Activated CD4-positive, alpha-beta T cell treated with anti-CD3 and anti-CD28 coated beads for 36 hours (primary cell): Measurements from ENCODE around the gene ASF1A. TPM values are rescaled to one million over a fixed set of nuclear protein-coding genes. Genes with fewer than 3 reads are reported as not detected.
"Not testable (repeated sequence)": the region's sequence is repeated elsewhere in the genome, so short reads cannot be mapped to it uniquely, and the experiment has no call there.

ENCODE experiments used
- ATAC-seq: fragments of 200-7000 bp; cut with Tn5 transposase; one replicate; pipeline ENCODE4 v1.10.0; 2021; ENCODE audit warnings: mild to moderate bottlenecking, moderate library complexity
- CTCF ChIA-PET: fragments of 350-600 bp; sonication (Branson Sonifier 250); formaldehyde crosslinking; loops from one replicate; lab custom pipeline; 2021; ENCODE audit warnings: antibody characterized with exemption; lab: Charles Lee
- POLR2A ChIA-PET: fragments of 350-600 bp; sonication (Branson Sonifier 250); formaldehyde crosslinking; loops from one replicate; lab custom pipeline; 2021; ENCODE audit warnings: antibody characterized with exemption, inconsistent platforms; lab: Charles Lee
- DNase-seq: peaks from one replicate; pipeline ENCODE4 v3.0.0-alpha.2; 2020
- H3K27ac Mint-ChIP-seq: one replicate; pipeline ENCODE4 v1.8.0; 2021; ENCODE audit warnings: mixed read lengths
- H3K27me3 Mint-ChIP-seq: one replicate; pipeline ENCODE4 v1.8.0; 2021; ENCODE audit warnings: mixed read lengths
- H3K36me3 Mint-ChIP-seq: one replicate; pipeline ENCODE4 v1.8.0; 2021; ENCODE audit warnings: low read depth, mixed read lengths
- H3K4me1 Mint-ChIP-seq: one replicate; pipeline ENCODE4 v1.8.0; 2021; ENCODE audit warnings: mixed read lengths
- H3K4me3 Mint-ChIP-seq: one replicate; pipeline ENCODE4 v1.8.0; 2021; ENCODE audit warnings: mild to moderate bottlenecking, moderate library complexity, mixed read lengths
- H3K9me3 Mint-ChIP-seq: one replicate; pipeline ENCODE4 v1.8.0; 2021; ENCODE audit warnings: low read depth, mixed read lengths
- intact Hi-C, 2 experiments: fragments of 100-400 bp; cut with DNase I in 1 of 2; cut with micrococcal nuclease in 1 of 2; formaldehyde crosslinking; loops; one replicate each; pipeline versions ENCODE4 v1.14.2 to v1.15.1; 2022 to 2024; cut with DNase I, micrococcal nuclease
- total RNA-seq, 2 experiments: library from RNA; stranded (reverse); gene quantifications; one replicate each; pipeline ENCODE4 v1.2.3, GENCODE V29; 2021

The ASF1A gene
- total RNA-seq, 2 experiments from 2014 or later = 21.2 to 28.6 TPM

DNA sequence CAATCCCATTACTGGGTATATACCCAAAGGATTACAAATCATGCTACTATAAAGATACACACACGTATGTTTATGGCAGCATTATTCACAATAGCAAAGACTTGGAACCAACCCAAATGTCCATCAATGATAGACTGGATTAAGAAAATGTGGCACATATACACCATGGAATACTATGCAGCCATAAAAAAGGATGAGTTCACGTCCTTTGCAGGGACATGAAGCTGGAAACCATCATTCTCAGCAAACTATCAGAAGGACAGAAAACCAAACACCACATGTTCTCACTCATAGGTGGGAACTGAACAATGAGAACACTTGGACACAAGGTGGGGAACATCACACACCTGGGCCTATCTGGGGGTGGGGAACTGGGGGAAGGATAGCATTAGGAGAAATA is 25.1 kb upstream of the ASF1A start:
- H3K4me3 Mint-ChIP-seq, intact Hi-C loops, POLR2A ChIA-PET: not testable (repeated sequence)

DNA sequence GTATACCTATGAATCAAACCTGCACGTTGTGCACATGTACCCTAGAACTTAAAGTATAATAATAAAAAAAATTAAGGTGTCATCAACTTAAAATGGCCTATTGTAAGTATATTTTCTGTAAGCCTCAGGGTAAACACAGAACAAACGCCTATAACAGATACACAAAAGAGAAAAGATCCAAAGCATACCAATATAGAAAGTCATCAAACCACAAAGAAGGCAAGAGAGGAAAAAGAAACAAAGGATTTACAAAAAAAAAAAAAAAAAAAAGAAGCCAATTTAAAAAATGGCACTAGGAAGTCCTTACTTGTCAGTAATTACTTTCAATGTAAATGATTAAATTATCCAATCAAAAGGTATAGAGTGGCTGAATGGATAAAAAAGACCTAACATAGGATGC is 24.6 kb upstream of the ASF1A start:
- CTCF ChIA-PET = no interaction called here
- intact Hi-C loops = no loop called here
- no peak overlapping the region for H3K4me3 Mint-ChIP-seq
- peaks cover 30% of the 10 kb centered on the region for H3K36me3 Mint-ChIP-seq
- DNase-seq (no peak), ATAC-seq (no peak)
- H3K27ac Mint-ChIP-seq = no peak overlapping the region
- H3K27me3 Mint-ChIP-seq = no peaks in the 10 kb centered on the region
- POLR2A ChIA-PET = no interaction called here
- H3K9me3 Mint-ChIP-seq = peaks cover 10% of the 10 kb centered on the region
- peaks cover 37% of the 10 kb centered on the region for H3K4me1 Mint-ChIP-seq

More for the DNA sequence above, 25.1 kb upstream of the ASF1A start:
- peaks cover 30% of the 10 kb centered on the region for H3K36me3 Mint-ChIP-seq
- H3K27ac Mint-ChIP-seq, H3K27me3 Mint-ChIP-seq, ATAC-seq, DNase-seq: not testable (repeated sequence)
- CTCF ChIA-PET = interaction anchor here (0.6 kb wide), 1 partner anchor 1188 kb away, joined by 3 read pairs; no protein-coding TSS in a partner anchor
- H3K9me3 Mint-ChIP-seq = peaks cover 10% of the 10 kb centered on the region
- peaks cover 40% of the 10 kb centered on the region for H3K4me1 Mint-ChIP-seq

DNA sequence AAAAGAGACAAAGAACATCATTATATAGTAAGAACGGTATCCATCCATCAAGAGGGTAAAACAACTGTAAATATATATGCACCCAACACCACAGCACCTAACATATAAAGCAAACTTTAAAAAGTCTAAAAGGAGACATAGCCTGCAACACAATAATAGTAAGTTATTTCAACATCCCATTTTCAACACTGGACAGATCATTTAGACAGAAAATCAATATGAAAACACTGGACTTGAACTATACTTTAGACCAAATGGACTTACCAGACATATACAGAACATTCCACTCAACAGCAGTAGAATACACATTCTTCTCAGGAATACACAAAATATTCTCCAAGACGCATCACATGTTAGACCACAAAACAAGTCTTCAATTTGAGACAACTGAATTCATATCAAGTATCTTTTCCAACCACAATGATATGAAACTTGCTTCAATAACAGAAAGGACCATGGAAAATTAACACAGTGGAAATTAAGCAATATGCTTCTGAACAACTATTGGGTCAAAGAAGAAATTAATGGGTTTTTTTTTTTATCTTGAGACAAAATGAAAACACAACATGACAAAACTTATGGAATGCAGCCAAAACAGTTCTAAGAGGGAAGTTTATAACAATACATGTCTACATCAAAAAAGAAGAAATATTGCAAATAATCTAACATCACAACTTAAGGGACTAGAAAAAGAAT is 23.9 kb upstream of the ASF1A start:
- H3K9me3 Mint-ChIP-seq = peaks cover 10% of the 10 kb centered on the region
- H3K4me3 Mint-ChIP-seq = no peak overlapping the region
- POLR2A ChIA-PET = no interaction called here
- intact Hi-C loops = loop anchor here (1.0 to 2.0 kb wide), 2 partner anchors 23 to 26 kb away; no protein-coding TSS in a partner anchor
- DNase-seq (no peak), ATAC-seq (peak; percentile 16)
- H3K4me1 Mint-ChIP-seq = peaks cover 30% of the 10 kb centered on the region
- H3K36me3 Mint-ChIP-seq = peaks cover 30% of the 10 kb centered on the region
- CTCF ChIA-PET = interaction anchor here (0.7 kb wide), 1 partner anchor 23 kb away, joined by 3 read pairs; no protein-coding TSS in a partner anchor
- H3K27ac Mint-ChIP-seq = no peak overlapping the region
- H3K27me3 Mint-ChIP-seq = no peaks in the 10 kb centered on the region

DNA sequence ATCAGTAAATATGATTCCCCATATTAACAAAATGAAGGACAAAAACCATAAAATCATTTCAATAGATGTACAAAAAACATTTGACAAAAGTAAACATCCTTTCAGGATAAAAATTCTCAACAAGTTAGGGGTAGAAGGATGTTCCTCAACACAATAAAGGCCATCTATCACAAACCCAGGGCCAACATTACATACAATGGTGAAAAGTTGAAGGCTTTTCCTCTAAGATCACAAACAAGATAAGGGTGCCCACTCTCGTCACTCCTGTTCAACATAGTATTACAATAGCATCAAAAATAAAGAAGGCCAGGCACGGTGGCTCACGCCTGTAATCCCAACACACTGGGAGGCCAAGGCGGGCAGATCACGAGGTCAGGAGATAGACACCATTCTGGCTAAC is 22.6 kb upstream of the ASF1A start:
- ATAC-seq = no peak
- Mint-ChIP-seq H3K36me3 (peaks cover 26% of the 10 kb centered on the region), H3K9me3 (peaks cover 6% of the 10 kb centered on the region), H3K4me1 (peaks cover 32% of the 10 kb centered on the region), H3K4me3 (no peak overlapping the region), H3K27ac (no peak overlapping the region), H3K27me3 (no peaks in the 10 kb centered on the region)
- intact Hi-C loops = loop anchor here in 1 of 2 experiments (2.0 kb wide), 1 partner anchor 21 kb away; no protein-coding TSS in a partner anchor
- no peak for DNase-seq
- CTCF ChIA-PET = no interaction called here
- POLR2A ChIA-PET = no interaction called here

- H3K27me3 Mint-ChIP-seq = no peaks in the 10 kb centered on the region
- peaks cover 20% of the 10 kb centered on the region for H3K36me3 Mint-ChIP-seq
- H3K27ac Mint-ChIP-seq = no peak overlapping the region
- no peak for DNase-seq
- H3K4me3 Mint-ChIP-seq = no peak overlapping the region
- intact Hi-C loops = no loop called here
- ChIA-PET POLR2A (no interaction called here), CTCF (interaction anchor here (1.5 kb wide), 1 partner anchor 17 kb away, joined by 4 read pairs; no protein-coding TSS in a partner anchor)
- H3K4me1 Mint-ChIP-seq = peaks cover 30% of the 10 kb centered on the region
- peaks cover 3% of the 10 kb centered on the region for H3K9me3 Mint-ChIP-seq
- no peak for ATAC-seq
Observed at GRCh38 chr6:118872318-118872717, 21.6 kb upstream of the ASF1A start.

GRCh38 chr6:118872726-118873125 is 21.2 kb upstream of the ASF1A start:
- Mint-ChIP-seq H3K4me1 (peaks cover 33% of the 10 kb centered on the region), H3K27ac (no peak overlapping the region), H3K27me3 (no peaks in the 10 kb centered on the region), H3K36me3 (peaks cover 20% of the 10 kb centered on the region), H3K9me3 (peaks cover 3% of the 10 kb centered on the region), H3K4me3 (no peak overlapping the region)
- intact Hi-C loops = no loop called here
- ChIA-PET CTCF (interaction anchor here (0.8 to 1.5 kb wide), 2 partner anchors 17 to 68 kb away, joined by 3 to 4 read pairs; no protein-coding TSS in a partner anchor), POLR2A (no interaction called here)
- no peak for DNase-seq
- ATAC-seq = peak; percentile 19

- POLR2A ChIA-PET = no interaction called here
- H3K27ac Mint-ChIP-seq = no peak overlapping the region
- DNase-seq (no peak), ATAC-seq (no peak)
- H3K9me3 Mint-ChIP-seq = peaks cover 3% of the 10 kb centered on the region
- no peaks in the 10 kb centered on the region for H3K27me3 Mint-ChIP-seq
- peaks cover 18% of the 10 kb centered on the region for H3K36me3 Mint-ChIP-seq
- no peak overlapping the region for H3K4me3 Mint-ChIP-seq
- CTCF ChIA-PET = interaction anchor here (0.8 to 1.5 kb wide), 2 partner anchors 18 to 69 kb away, joined by 3 to 4 read pairs; no protein-coding TSS in a partner anchor
- intact Hi-C loops = no loop called here
- peaks cover 33% of the 10 kb centered on the region for H3K4me1 Mint-ChIP-seq
Observed at GRCh38 chr6:118873239-118873638, 20.7 kb upstream of the ASF1A start.

DNA sequence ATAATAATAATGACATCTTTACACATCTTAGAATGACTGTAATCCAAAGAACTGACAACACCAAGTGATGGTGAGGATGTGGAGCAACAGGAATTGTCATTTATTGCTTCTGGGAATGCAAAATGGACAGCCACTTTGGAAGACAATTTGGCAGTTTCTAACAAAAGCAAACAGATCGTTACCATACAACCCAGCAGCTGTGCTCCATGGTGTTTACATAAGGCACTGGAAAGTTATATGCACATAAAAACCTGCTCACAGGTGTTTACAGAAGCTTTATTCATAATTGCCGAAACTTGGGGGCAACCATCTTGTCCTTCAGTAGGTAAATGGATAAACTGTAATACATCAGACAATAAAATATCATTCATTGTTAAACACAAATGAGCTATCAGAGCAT is 18.3 kb upstream of the ASF1A start:
- intact Hi-C loops = no loop called here
- CTCF ChIA-PET = interaction anchor here (1.2 kb wide), 1 partner anchor 22 kb away, joined by 3 read pairs; no protein-coding TSS in a partner anchor

DNA sequence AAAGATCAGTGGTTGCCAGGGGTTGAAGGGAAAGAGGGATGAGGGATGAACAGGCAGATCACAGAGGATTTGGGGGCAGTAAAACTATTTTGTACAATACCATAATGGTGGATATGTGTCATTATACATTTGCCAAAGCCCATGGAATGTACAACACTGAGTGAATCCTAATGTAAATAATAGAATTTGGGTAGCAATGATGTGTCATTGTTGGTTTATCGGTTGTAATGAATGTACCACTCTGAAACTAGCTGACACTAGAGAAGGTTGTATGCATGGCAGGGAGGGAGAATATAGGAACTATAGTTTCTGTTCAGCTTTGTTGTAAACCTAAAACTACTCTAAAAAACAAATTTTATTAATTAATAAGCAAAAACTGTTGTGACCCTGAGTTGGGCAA is 17.8 kb upstream of the ASF1A start:
- ChIA-PET POLR2A (no interaction called here), CTCF (interaction anchor here (1.2 kb wide), 1 partner anchor 22 kb away, joined by 3 read pairs; no protein-coding TSS in a partner anchor)
- peaks cover 27% of the 10 kb centered on the region for H3K4me1 Mint-ChIP-seq
- H3K9me3 Mint-ChIP-seq = no peaks in the 10 kb centered on the region
- intact Hi-C loops = no loop called here
- peak; percentile 44 for ATAC-seq
- DNase-seq = no peak
- no peak overlapping the region for H3K27ac Mint-ChIP-seq
- no peak overlapping the region for H3K4me3 Mint-ChIP-seq
- no peaks in the 10 kb centered on the region for H3K27me3 Mint-ChIP-seq
- peaks cover 5% of the 10 kb centered on the region for H3K36me3 Mint-ChIP-seq

More for the DNA sequence above, 18.3 kb upstream of the ASF1A start:
- ATAC-seq (no peak), DNase-seq (no peak)
- H3K4me1 Mint-ChIP-seq = peaks cover 27% of the 10 kb centered on the region
- no peak overlapping the region for H3K4me3 Mint-ChIP-seq
- no peaks in the 10 kb centered on the region for H3K27me3 Mint-ChIP-seq
- H3K36me3 Mint-ChIP-seq = peaks cover 10% of the 10 kb centered on the region
- H3K27ac Mint-ChIP-seq = no peak overlapping the region
- POLR2A ChIA-PET = no interaction called here
- peaks cover 1% of the 10 kb centered on the region for H3K9me3 Mint-ChIP-seq

DNA sequence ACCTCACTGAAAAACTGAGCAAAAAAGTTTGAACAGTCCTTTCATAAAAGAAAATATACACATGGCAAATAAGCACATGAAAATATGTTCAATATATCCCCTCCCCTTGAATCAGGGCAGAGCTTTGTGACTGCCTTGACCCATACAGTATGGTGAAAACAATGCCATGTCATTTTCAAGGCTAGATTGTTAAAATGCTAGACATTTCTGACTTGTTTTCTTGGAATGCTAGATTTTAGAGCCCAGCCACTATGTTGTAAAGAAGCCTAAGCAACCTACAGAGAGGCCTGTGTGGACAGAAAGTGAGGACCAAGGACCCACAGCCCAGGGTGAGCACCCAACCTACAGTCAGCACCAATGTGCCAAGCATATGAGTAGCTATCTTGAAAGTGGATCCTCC is 17.1 kb upstream of the ASF1A start:
- H3K36me3 Mint-ChIP-seq = peaks cover 2% of the 10 kb centered on the region
- intact Hi-C loops = no loop called here
- DNase-seq = no peak
- H3K9me3 Mint-ChIP-seq = no peaks in the 10 kb centered on the region
- H3K4me1 Mint-ChIP-seq = peaks cover 32% of the 10 kb centered on the region
- no peak overlapping the region for H3K4me3 Mint-ChIP-seq
- ChIA-PET POLR2A (no interaction called here), CTCF (no interaction called here)
- H3K27me3 Mint-ChIP-seq = no peaks in the 10 kb centered on the region
- H3K27ac Mint-ChIP-seq = no peak overlapping the region
- no peak for ATAC-seq

DNA sequence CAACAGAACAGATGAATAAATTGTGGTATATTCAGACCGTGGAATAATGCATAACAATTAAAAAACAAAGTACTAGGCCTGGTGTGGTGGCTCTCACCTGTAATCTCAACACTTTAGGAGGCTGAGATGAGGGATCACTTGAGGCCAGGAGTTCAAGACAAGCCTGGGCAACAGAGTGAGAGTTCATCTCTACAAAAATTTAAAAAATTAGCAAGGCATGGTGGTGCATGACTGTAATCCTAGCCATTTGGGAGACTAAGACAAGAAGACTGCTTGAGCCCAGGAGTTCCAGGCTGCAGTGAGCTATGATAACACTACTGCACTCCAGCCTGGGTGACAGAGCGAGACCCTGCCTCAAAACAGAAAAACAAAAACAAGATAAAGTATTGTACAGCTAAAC is 16.1 kb upstream of the ASF1A start:
- Mint-ChIP-seq H3K9me3 (no peaks in the 10 kb centered on the region), H3K36me3 (no peaks in the 10 kb centered on the region), H3K4me1 (peaks cover 39% of the 10 kb centered on the region), H3K27ac (no peak overlapping the region), H3K4me3 (no peak overlapping the region), H3K27me3 (no peaks in the 10 kb centered on the region)
- intact Hi-C loops = no loop called here
- ChIA-PET CTCF (no interaction called here), POLR2A (no interaction called here)
- no peak for ATAC-seq
- no peak for DNase-seq
